T-helper 2 cell (primary cell): ENCODE measurements around the gene GALNT15.
A peak's percentile ranks its signal among the peaks of the same experiment; 100 is the strongest.

Experiments
- DNase-seq, 5 experiments: peaks; one replicate each; pipeline versions ENCODE4 v3.0.0 to v3.0.0-alpha.2; 2012 to 2022
- total RNA-seq, 2 donors: gene quantifications; one replicate each; lab custom pipeline; 2026; lab: John Stamatoyannopoulos, UW

GALNT15 gene
- 0 to 0.31 reads per million in 2 donors for total RNA-seq

- no peak for DNase-seq
These were observed at the start of gene GALNT15 for GRCh38 chr3:16174389-16174788. TSS of gene GALNT15 (plus strand) at chr3:16174680. CDS start at chr3:16175152, 472 bp downstream.

- no peak for DNase-seq
These were observed 47.8 kb upstream of the GALNT15 start for GRCh38 chr3:16126634-16127033.

GRCh38 chr3:16127249-16127648 lies 47.2 kb upstream of the GALNT15 start:
- DNase-seq, result no peak

- no peak for DNase-seq
These were observed 44.4 kb upstream of the GALNT15 start for GRCh38 chr3:16130066-16130465.

- DNase-seq, result no peak
These were observed 42.3 kb upstream of the GALNT15 start for GRCh38 chr3:16132190-16132589.

- DNase-seq, result no peak
These were observed 41.6 kb upstream of the GALNT15 start for GRCh38 chr3:16132928-16133327.

- no peak for DNase-seq
These were observed 40.1 kb upstream of the GALNT15 start for GRCh38 chr3:16134173-16134928.

GRCh38 chr3:16136055-16136454 lies 38.4 kb upstream of the GALNT15 start:
- no peak for DNase-seq

GRCh38 chr3:16137044-16137443 lies 37.4 kb upstream of the GALNT15 start:
- no peak for DNase-seq

GRCh38 chr3:16137977-16138376 lies 36.5 kb upstream of the GALNT15 start:
- no peak for DNase-seq

GRCh38 chr3:16140116-16140893 lies 34.2 kb upstream of the GALNT15 start:
- DNase-seq, result no peak

GRCh38 chr3:16140894-16141285 lies 33.6 kb upstream of the GALNT15 start:
- no peak for DNase-seq

GRCh38 chr3:16142350-16143025 lies 32.0 kb upstream of the GALNT15 start:
- no peak for DNase-seq

- no peak for DNase-seq
These were observed 30.5 kb upstream of the GALNT15 start for GRCh38 chr3:16143861-16144447.

GRCh38 chr3:16145176-16145575 lies 29.3 kb upstream of the GALNT15 start:
- DNase-seq, result no peak

GRCh38 chr3:16146015-16146730 lies 28.3 kb upstream of the GALNT15 start:
- DNase-seq, result no peak

- peak in 1 of 5 experiments; percentile 38 for DNase-seq
These were observed 27.1 kb upstream of the GALNT15 start for GRCh38 chr3:16147220-16147994.

GRCh38 chr3:16148213-16148612 lies 26.3 kb upstream of the GALNT15 start:
- no peak for DNase-seq

- DNase-seq, result no peak
These were observed 25.7 kb upstream of the GALNT15 start for GRCh38 chr3:16148783-16149182.

GRCh38 chr3:16150285-16150684 lies 24.2 kb upstream of the GALNT15 start:
- DNase-seq, result no peak

- peak in 1 of 5 experiments; percentile 80 for DNase-seq
These were observed 23.4 kb upstream of the GALNT15 start for GRCh38 chr3:16151109-16151508.

- no peak for DNase-seq
These were observed 6.3 kb upstream of the GALNT15 start for GRCh38 chr3:16168211-16168610.
